PC-9 (cell line): Measurements from ENCODE around the gene NAB2.

Experiments
- CTCF ChIP-seq: fragments of 200-600 bp; sonication (generic); conservative IDR thresholded peaks from 2 replicates; pipeline ENCODE4 v1.6.1; 2017; ENCODE audit warnings: mixed run types, antibody characterized with exemption, mild to moderate bottlenecking, moderate library complexity
- EZH2 ChIP-seq: fragments of 200-600 bp; sonication (generic); IDR thresholded peaks from 2 replicates; pipeline ENCODE4 v1.8.0; 2017; ENCODE audit warnings: antibody characterized with exemption, low read depth

- TF ChIP-seq CTCF (no peak), EZH2 (no peak)
Measured at GRCh38 chr12:57087691-57088353, 1.1 kb upstream of the NAB2 start.
